Mesenchymal stem cell (in vitro differentiated cells and primary cell): ENCODE results near the gene TOM1L2.

ENCODE experiments used
- DNase-seq: peaks from one replicate; pipeline ENCODE4 v3.0.0-alpha.2; 2013
- H2AFZ ChIP-seq: one replicate; pipeline ENCODE4 v1.6.1; 2013; ENCODE audit warnings: low read depth, mild to moderate bottlenecking, control low read depth, inconsistent platforms, low read length, moderate library complexity
- H2AK5ac ChIP-seq: 2 replicates; pipeline ENCODE4 v1.6.1; 2013; ENCODE audit warnings: low read length, moderate library complexity, mild to moderate bottlenecking, inconsistent platforms; ENCODE audit not compliant: severe bottlenecking
- H2BK120ac ChIP-seq: one replicate; pipeline ENCODE4 v1.6.1; 2013; ENCODE audit warnings: low read depth, mild to moderate bottlenecking, inconsistent platforms, low read length, moderate library complexity
- H2BK12ac ChIP-seq, 2 experiments: one replicate each; pipeline ENCODE4 v1.6.1; 2013; ENCODE audit warnings: inconsistent platforms in 2 of 2, low read length in 2 of 2, mild to moderate bottlenecking in 2 of 2, moderate library complexity in 2 of 2, control low read depth in 1 of 2
- H2BK15ac ChIP-seq: one replicate; pipeline ENCODE4 v1.6.1; 2013; ENCODE audit warnings: mild to moderate bottlenecking, low read depth, inconsistent platforms; ENCODE audit not compliant: poor library complexity, severe bottlenecking
- H2BK5ac ChIP-seq: 2 replicates; pipeline ENCODE4 v1.6.1; 2013; ENCODE audit warnings: low read depth, mild to moderate bottlenecking, low read length, control low read depth, inconsistent platforms; ENCODE audit not compliant: poor library complexity, severe bottlenecking
- H3K14ac ChIP-seq, 2 experiments: one replicate each; pipeline ENCODE4 v1.6.1; 2013; ENCODE audit warnings: inconsistent platforms in 2 of 2, low read length in 2 of 2, control low read depth in 1 of 2, mild to moderate bottlenecking in 1 of 2, moderate library complexity in 1 of 2
- H3K18ac ChIP-seq, 2 experiments: one replicate each; pipeline ENCODE4 v1.6.1; 2013; ENCODE audit warnings: inconsistent platforms in 2 of 2, low read length in 2 of 2, control low read depth in 1 of 2, low read depth in 1 of 2, mild to moderate bottlenecking in 1 of 2
- H3K23ac ChIP-seq, 2 experiments: one replicate each; pipeline ENCODE4 v1.6.1; 2013; ENCODE audit warnings: inconsistent platforms in 2 of 2, low read length in 2 of 2, mild to moderate bottlenecking in 2 of 2, moderate library complexity in 2 of 2, control low read depth in 1 of 2
- H3K27ac ChIP-seq: 2 replicates; pipeline ENCODE4 v1.5.1; 2013; ENCODE audit warnings: mild to moderate bottlenecking, moderate library complexity, low read length, control low read depth, inconsistent platforms; ENCODE audit not compliant: poor library complexity, severe bottlenecking
- H3K27me3 ChIP-seq, 2 experiments: 2 replicates each; pipeline versions ENCODE4 v1.6.1 to v1.7.0; 2013; ENCODE audit warnings: low read length in 2 of 2, mild to moderate bottlenecking in 2 of 2, moderate library complexity in 2 of 2, control low read depth in 1 of 2, inconsistent platforms in 1 of 2; ENCODE audit not compliant: control insufficient read depth in 1 of 2, insufficient read depth in 1 of 2
- H3K36me3 ChIP-seq, 2 experiments: 2 replicates each; pipeline versions ENCODE4 v1.6.1 to v1.7.0; 2013; ENCODE audit warnings: low read length in 2 of 2, control low read depth in 1 of 2, inconsistent platforms in 1 of 2, low read depth in 1 of 2, mild to moderate bottlenecking in 1 of 2; ENCODE audit not compliant: insufficient read depth in 2 of 2, control insufficient read depth in 1 of 2
- H3K4ac ChIP-seq, 2 experiments: one replicate each; pipeline ENCODE4 v1.6.1; 2013; ENCODE audit warnings: inconsistent platforms in 2 of 2, low read length in 2 of 2, mild to moderate bottlenecking in 2 of 2, moderate library complexity in 2 of 2, control low read depth in 1 of 2, low read depth in 1 of 2
- H3K4me1 ChIP-seq: 2 replicates; pipeline ENCODE4 v1.6.1; 2013; ENCODE audit warnings: low read depth, low read length, control low read depth; ENCODE audit not compliant: control insufficient read depth, insufficient read depth
- H3K4me2 ChIP-seq: 2 replicates; pipeline ENCODE4 v1.6.1; 2013; ENCODE audit warnings: low read length, mild to moderate bottlenecking, inconsistent platforms; ENCODE audit not compliant: poor library complexity, severe bottlenecking
- H3K4me3 ChIP-seq, 2 experiments: 2 replicates each; pipeline versions ENCODE4 v1.5.1 to v1.7.0; 2013; ENCODE audit warnings: low read length in 2 of 2, mild to moderate bottlenecking in 2 of 2, control low read depth in 1 of 2, low read depth in 1 of 2; ENCODE audit not compliant: insufficient read depth in 1 of 2
- H3K79me1 ChIP-seq: replicated peaks from 2 replicates; pipeline ENCODE4 v1.6.1; 2013; ENCODE audit warnings: mild to moderate bottlenecking, control low read depth, low read length, inconsistent platforms; ENCODE audit not compliant: poor library complexity, severe bottlenecking
- H3K9ac ChIP-seq: 2 replicates; pipeline ENCODE4 v1.7.0; 2013; ENCODE audit warnings: mild to moderate bottlenecking, low read length, moderate library complexity
- H3K9me3 ChIP-seq: 2 replicates; pipeline ENCODE4 v1.7.0; 2013; ENCODE audit warnings: mild to moderate bottlenecking, low read length; ENCODE audit not compliant: control insufficient read depth
- H4K8ac ChIP-seq: one replicate; pipeline ENCODE4 v1.6.1; 2013; ENCODE audit warnings: inconsistent platforms, mild to moderate bottlenecking, low read length, moderate library complexity
- H4K91ac ChIP-seq: one replicate; pipeline ENCODE4 v1.6.1; 2013; ENCODE audit warnings: mild to moderate bottlenecking, low read length, inconsistent platforms
- WGBS: methylation state at CpG from one replicate; pipeline ENCODE4 v1.1.7; 2013; ENCODE audit warnings: mixed read lengths; 5-methylcytosine and 5-hydroxymethylcytosine counted together

The TOM1L2 gene

DNA sequence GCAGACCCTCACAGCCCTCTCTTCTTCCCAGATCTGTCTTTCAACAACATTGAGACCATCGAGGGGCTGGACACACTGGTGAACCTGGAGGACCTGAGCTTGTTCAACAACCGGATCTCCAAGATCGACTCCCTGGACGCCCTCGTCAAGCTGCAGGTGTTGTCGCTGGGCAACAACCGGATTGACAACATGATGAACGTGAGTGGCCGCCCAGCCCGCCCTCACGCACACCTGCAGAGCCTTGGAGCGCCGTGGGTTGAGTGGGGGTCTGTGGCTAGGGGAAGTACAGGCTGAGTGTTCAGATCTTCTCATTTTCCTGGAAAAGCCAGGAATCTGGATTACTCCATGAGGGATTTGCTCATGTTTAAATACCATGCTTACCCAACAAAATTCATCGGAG, 15.7 kb upstream of the TOM1L2 start:
- no peak overlapping the region for H3K4me3 ChIP-seq
- no peaks in the 10 kb centered on the region for H3K27me3 ChIP-seq
- no peak overlapping the region for H2AFZ ChIP-seq
- H4K91ac ChIP-seq: no peak overlapping the region
- no peaks in the 10 kb centered on the region for H3K9me3 ChIP-seq
- H2BK5ac ChIP-seq: no peak overlapping the region
- H3K79me1 ChIP-seq: no peaks in the 10 kb centered on the region
- DNase-seq: no peak
- H3K9ac ChIP-seq: no peak overlapping the region
- WGBS: 90% methylated on average over 12 of the region's 14 CpGs
- H2BK120ac ChIP-seq: no peak overlapping the region
- no peaks in the 10 kb centered on the region for H3K36me3 ChIP-seq
- H3K27ac ChIP-seq: no peak overlapping the region
- H3K4ac ChIP-seq: no peak overlapping the region
- H4K8ac ChIP-seq: no peak overlapping the region
- H3K4me1 ChIP-seq: peaks cover 16% of the 10 kb centered on the region
- no peak overlapping the region for H2AK5ac ChIP-seq
- H3K18ac ChIP-seq: no peak overlapping the region
- no peak overlapping the region for H3K4me2 ChIP-seq
- no peak overlapping the region for H2BK12ac ChIP-seq
- H3K23ac ChIP-seq: no peak overlapping the region
- no peak overlapping the region for H2BK15ac ChIP-seq
- H3K14ac ChIP-seq: no peak overlapping the region

DNA sequence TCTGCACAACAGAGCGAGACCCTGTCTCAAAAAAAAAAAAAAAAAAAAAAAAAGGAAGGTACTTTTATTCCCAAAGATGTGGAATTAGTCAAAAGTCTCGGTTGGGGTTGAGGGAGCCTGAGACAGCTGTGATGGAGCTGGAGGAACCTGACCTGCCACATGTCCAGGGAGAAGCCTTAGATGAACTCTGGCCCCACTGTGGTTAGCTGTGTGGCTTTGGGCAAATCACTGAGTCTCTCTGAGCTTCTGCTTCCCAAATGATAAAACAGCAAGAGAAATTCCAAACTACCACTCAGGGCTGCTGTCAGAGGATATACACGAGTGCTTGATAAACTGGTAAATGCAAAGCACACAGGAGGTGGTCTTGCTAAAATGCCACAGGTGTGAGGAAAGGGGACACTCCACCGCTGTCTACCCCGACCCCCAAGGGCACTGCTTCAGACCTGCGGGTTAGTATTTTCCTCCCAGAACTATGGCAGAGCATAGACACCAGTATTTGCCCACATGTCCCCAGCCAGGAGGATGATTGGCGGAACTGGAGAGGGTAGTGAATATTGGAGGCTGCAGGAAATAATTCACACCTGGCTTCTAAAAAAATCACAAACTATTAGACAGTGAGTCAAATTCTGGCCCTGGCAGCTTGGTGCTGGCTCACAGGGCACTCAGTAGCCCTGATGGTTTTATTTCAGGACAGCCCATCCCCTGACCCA, 15.1 kb upstream of the TOM1L2 start:
- Histone ChIP-seq H3K9ac (no peak overlapping the region), H3K79me1 (no peaks in the 10 kb centered on the region), H4K91ac (no peak overlapping the region), H2BK120ac (no peak overlapping the region), H3K36me3 (no peaks in the 10 kb centered on the region), H3K23ac (no peak overlapping the region), H3K9me3 (no peaks in the 10 kb centered on the region), H2AFZ (no peak overlapping the region), H3K4me2 (no peak overlapping the region), H3K4me1 (peaks cover 14% of the 10 kb centered on the region), H3K4me3 (no peak overlapping the region), H3K27me3 (no peaks in the 10 kb centered on the region), H3K4ac (no peak overlapping the region), H3K18ac (no peak overlapping the region), H3K27ac (no peak overlapping the region), H2BK15ac (no peak overlapping the region), H3K14ac (no peak overlapping the region), H2BK12ac (no peak overlapping the region), H2AK5ac (no peak overlapping the region), H4K8ac (no peak overlapping the region), H2BK5ac (no peak overlapping the region)
- no peak for DNase-seq
- WGBS: 88% methylated on average over 6 of the region's 7 CpGs

DNA sequence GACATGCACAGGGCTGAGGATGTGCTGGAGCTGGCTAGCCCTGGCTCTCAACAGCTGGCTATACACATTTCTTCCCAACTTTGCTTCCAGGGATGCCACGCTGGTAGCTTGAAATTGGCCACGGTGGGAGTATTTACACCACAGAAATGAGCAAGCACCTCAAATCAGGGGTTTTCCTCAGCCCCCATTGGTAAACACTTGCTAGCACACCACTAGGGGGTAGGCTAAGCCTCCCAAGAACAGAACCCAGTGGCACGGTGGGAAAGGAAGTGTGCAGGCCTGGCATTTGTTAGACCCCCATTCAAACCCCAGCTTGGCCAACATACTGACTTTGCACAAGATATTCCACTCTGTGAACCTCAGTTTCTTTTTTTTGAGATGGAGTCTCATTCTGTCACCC, 13.4 kb upstream of the TOM1L2 start:
- Histone ChIP-seq H3K14ac (no peak overlapping the region), H3K4me2 (no peak overlapping the region), H3K4me3 (no peak overlapping the region), H2BK120ac (no peak overlapping the region), H3K9me3 (no peaks in the 10 kb centered on the region), H3K79me1 (no peaks in the 10 kb centered on the region), H3K27ac (no peak overlapping the region), H3K36me3 (no peaks in the 10 kb centered on the region), H2BK15ac (no peak overlapping the region), H3K9ac (no peak overlapping the region), H3K23ac (no peak overlapping the region), H3K4ac (no peak overlapping the region), H3K4me1 (peaks cover 10% of the 10 kb centered on the region), H4K91ac (no peak overlapping the region), H3K27me3 (no peaks in the 10 kb centered on the region), H2BK5ac (no peak overlapping the region), H2AFZ (no peak overlapping the region), H2AK5ac (no peak overlapping the region), H2BK12ac (no peak overlapping the region), H3K18ac (no peak overlapping the region), H4K8ac (peak overlapping the region; percentile 12)
- 74% methylated on average over 3 of the region's 3 CpGs for WGBS
- no peak for DNase-seq

DNA sequence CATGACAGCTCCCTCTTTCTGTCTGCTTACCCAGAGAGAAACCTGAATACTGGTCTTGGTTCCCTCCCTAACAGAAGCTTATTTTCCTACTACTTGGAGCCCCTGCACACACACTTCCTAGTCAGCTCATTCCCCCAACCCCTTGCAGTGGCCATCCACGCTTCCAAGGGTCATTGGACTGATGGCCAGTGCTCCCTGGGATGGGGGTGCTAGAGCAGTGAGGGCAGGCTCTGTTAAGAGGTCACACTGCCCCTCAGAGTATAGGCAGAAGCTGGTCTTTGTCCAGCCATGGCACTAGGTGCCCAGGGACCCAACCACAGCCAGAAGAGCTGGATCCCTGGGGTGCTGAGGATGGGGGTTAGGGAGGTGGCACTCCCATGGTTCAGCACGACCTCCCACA, 13.0 kb upstream of the TOM1L2 start:
- no peak for DNase-seq
- WGBS: 85% methylated on average over 2 of the region's 2 CpGs
- no peak overlapping the region for H2BK12ac ChIP-seq
- no peak overlapping the region for H2BK5ac ChIP-seq
- H2AK5ac ChIP-seq: no peak overlapping the region
- H3K9me3 ChIP-seq: no peaks in the 10 kb centered on the region
- no peak overlapping the region for H3K4me3 ChIP-seq
- H3K27me3 ChIP-seq: no peaks in the 10 kb centered on the region
- no peak overlapping the region for H3K4me2 ChIP-seq
- H3K79me1 ChIP-seq: no peaks in the 10 kb centered on the region
- H3K9ac ChIP-seq: no peak overlapping the region
- H3K18ac ChIP-seq: no peak overlapping the region
- no peak overlapping the region for H3K23ac ChIP-seq
- H2BK120ac ChIP-seq: no peak overlapping the region
- H4K91ac ChIP-seq: no peak overlapping the region
- no peak overlapping the region for H2BK15ac ChIP-seq
- peaks cover 8% of the 10 kb centered on the region for H3K4me1 ChIP-seq
- no peak overlapping the region for H3K14ac ChIP-seq
- no peak overlapping the region for H3K27ac ChIP-seq
- no peak overlapping the region for H2AFZ ChIP-seq
- H3K4ac ChIP-seq: no peak overlapping the region
- H3K36me3 ChIP-seq: no peaks in the 10 kb centered on the region
- H4K8ac ChIP-seq: no peak overlapping the region
